Measurements from ENCODE around the gene UGT1A4.
"Not testable (repeated sequence)": the region's sequence is repeated elsewhere in the genome, so short reads cannot be mapped to it uniquely, and the experiment has no call there.

The UGT1A4 gene

DNA sequence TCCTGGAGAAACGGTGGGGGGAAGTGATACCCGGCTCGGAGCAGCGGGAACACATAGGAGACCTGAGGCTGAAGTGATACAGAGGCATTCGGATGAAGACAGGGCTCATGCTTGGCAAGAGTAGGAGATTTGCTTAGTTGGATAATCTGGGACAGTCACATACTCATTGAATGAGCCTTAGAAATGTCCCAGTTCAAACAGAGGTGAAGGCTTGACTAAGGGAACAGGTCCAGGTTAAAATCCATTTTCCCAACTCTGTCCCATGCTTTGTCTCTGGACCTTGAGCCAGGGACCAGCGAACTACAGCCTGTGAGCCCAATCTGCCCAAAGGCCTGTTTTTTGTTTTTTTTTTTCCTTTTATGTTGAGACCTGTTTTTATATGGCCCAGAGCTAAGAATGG is 24.6 kb upstream of the UGT1A4 start:
- no peak for TF ChIP-seq CTCF (IDR thresholded peaks at IDR 0.05; ENCODE audit: low read depth, low read length)
- Histone ChIP-seq H3K4me1 (no peaks in the 10 kb centered on the region), H3K9me3 (no peaks in the 10 kb centered on the region), H3K27me3 (no peaks in the 10 kb centered on the region), H3K36me3 (no peaks in the 10 kb centered on the region), H3K4me3 (ENCODE audit: low read depth, low read length) (no peak overlapping the region)
- DNase-seq = no peak

GRCh38 chr2:233698740-233699139 is 19.8 kb upstream of the UGT1A4 start:
- no peak overlapping the region for H3K4me3 ChIP-seq (ENCODE audit: low read depth, low read length)
- H3K4me1 ChIP-seq = peaks cover 4% of the 10 kb centered on the region; the same call in 1 of the 2 replicates
- H3K9me3 ChIP-seq = no peaks in the 10 kb centered on the region
- DNase-seq = no peak
- TF ChIP-seq CTCF (IDR thresholded peaks at IDR 0.05; ENCODE audit: low read depth, low read length) = no peak
- H3K36me3 ChIP-seq = no peaks in the 10 kb centered on the region
- no peaks in the 10 kb centered on the region for H3K27me3 ChIP-seq

DNA sequence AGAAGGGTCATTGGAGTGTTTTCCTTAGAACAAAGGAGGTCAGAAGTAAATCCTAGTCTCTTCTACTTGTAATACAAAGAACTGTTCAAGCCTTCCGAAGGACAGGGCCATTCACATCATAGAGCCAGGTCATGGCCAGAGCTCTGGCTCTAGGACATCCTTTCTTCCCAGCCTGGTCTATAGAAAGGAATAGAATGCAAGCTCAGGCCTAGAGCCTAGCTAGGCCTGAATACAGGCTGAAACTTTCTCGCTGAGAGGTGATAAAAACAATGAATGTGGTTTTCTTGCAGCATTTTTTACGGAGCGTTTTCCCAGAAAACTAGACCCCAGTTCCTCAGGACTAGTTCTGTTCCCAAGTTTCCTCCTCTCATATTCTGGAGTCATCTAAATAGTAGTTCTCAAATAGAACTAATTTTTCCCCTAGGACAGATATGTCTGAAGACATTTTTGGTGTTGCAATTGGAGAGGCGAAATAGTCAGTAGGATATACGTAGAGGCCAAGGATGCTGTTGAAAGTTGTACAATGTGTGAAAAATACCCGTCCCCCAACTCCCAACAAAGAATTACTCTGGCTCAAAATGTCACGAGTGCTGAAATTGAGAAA is 19.0 kb upstream of the UGT1A4 start:
- no peaks in the 10 kb centered on the region for H3K27me3 ChIP-seq
- no peaks in the 10 kb centered on the region for H3K36me3 ChIP-seq
- H3K9me3 ChIP-seq = no peaks in the 10 kb centered on the region
- no peak for TF ChIP-seq CTCF (IDR thresholded peaks at IDR 0.05; ENCODE audit: low read depth, low read length)
- H3K4me3 ChIP-seq (ENCODE audit: low read depth, low read length) = no peak overlapping the region
- peaks cover 4% of the 10 kb centered on the region; the same call in 1 of the 2 replicates for H3K4me1 ChIP-seq
- no peak for DNase-seq

GRCh38 chr2:233700028-233700635 is 18.4 kb upstream of the UGT1A4 start:
- H3K36me3 ChIP-seq = no peaks in the 10 kb centered on the region
- no peak for TF ChIP-seq CTCF (IDR thresholded peaks at IDR 0.05; ENCODE audit: low read depth, low read length)
- DNase-seq = no peak
- H3K4me1 ChIP-seq = peaks cover 4% of the 10 kb centered on the region; the same call in 1 of the 2 replicates
- no peaks in the 10 kb centered on the region for H3K27me3 ChIP-seq
- no peak overlapping the region for H3K4me3 ChIP-seq (ENCODE audit: low read depth, low read length)
- no peaks in the 10 kb centered on the region for H3K9me3 ChIP-seq

GRCh38 chr2:233700842-233701241 is 17.7 kb upstream of the UGT1A4 start:
- not testable (repeated sequence) for H3K27me3 ChIP-seq; H3K4me1 ChIP-seq; H3K36me3 ChIP-seq; H3K9me3 ChIP-seq; H3K4me3 ChIP-seq (ENCODE audit: low read depth, low read length); DNase-seq

DNA sequence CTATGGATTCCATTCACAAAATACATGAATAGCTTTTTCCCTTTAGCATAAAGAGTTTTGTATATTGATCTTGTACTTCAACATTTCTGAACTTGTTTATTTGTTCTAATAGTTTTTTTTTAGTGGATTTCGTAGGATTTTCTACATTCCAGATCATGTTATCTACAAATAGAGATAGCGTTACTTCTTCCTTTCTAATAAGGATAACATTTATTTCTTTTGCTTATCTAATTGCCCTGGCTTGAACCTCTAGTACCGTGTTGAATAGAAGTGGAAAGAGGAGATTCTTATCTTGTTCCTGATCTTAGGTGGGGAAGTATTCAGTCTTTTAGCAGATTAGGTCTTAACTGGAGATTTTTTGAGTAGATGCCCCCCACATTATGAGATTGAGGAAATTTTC is 16.3 kb upstream of the UGT1A4 start:
- Histone ChIP-seq H3K27me3 (no peaks in the 10 kb centered on the region), H3K9me3 (no peaks in the 10 kb centered on the region), H3K4me1 (peaks cover 4% of the 10 kb centered on the region; the same call in 1 of the 2 replicates), H3K36me3 (no peaks in the 10 kb centered on the region), H3K4me3 (ENCODE audit: low read depth, low read length) (no peak overlapping the region)
- DNase-seq = no peak
- TF ChIP-seq CTCF (IDR thresholded peaks at IDR 0.05; ENCODE audit: low read depth, low read length) = no peak
